ENCODE measurements around the gene LYVE1. TPM values are rescaled to one million over a fixed set of nuclear protein-coding genes. Genes with fewer than 3 reads are reported as not detected.

Gene LYVE1
- total and polyA plus RNA-seq, 2 of the 13 experiments (the other 11 are each of a cell fraction or from before 2014, with no cell fraction given): 1.2 to 1.4 TPM

DNA sequence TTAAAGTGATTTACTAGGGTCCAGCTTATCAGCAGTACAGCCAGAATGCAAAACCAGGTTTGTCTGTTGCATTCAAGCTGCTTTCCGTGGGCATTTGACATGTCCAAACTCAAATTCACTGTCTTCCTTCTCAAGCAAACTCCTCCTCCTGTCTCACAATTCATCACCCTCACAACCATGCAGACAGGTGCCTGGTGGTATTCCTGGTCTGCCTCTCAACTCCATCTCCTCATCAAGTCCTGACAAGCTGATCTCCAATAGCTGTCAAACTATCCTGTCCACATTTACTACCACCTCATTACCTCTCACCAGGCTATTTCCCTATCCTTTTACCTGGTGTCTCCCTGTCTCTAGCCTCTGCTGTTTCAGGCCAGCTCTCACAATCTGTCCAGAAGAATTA is 49.1 kb upstream of the LYVE1 start:
- FAIRE-seq (no peak), DNase-seq (ENCODE audit: low spot score) (no peak), ATAC-seq (no peak)
- Histone ChIP-seq H3K4me1 (ENCODE audit: insufficient read depth, low read length) (no peaks in the 10 kb centered on the region), H3K4me3 (replicated peaks in 1 of 3; ENCODE audit: insufficient read depth in 1 of 3, low read depth in 2 of 3, low read length in 3 of 3) (no peak overlapping the region), H3K9me3 (ENCODE audit: low read length) (no peaks in the 10 kb centered on the region), H3K27ac (ENCODE audit: extremely low read length, insufficient read depth, low read length) (no peak overlapping the region), H2AFZ (ENCODE audit: low read length) (no peak overlapping the region), H4K20me1 (ENCODE audit: insufficient read depth, low read length) (no peaks in the 10 kb centered on the region), H3K79me2 (ENCODE audit: insufficient read depth, low read length) (no peaks in the 10 kb centered on the region), H3K36me3 (replicated peaks in 1 of 2; ENCODE audit: control insufficient read depth in 1 of 2, insufficient read depth in 2 of 2, low read length in 2 of 2) (no peaks in the 10 kb centered on the region), H3K27me3 (ENCODE audit: control insufficient read depth in 1 of 2, insufficient read depth in 2 of 2, low read length in 2 of 2) (no peaks in the 10 kb centered on the region; a peak in 2 of 5 replicates), H3K4me2 (ENCODE audit: low read depth, low read length) (no peak overlapping the region), H3K9ac (ENCODE audit: insufficient read depth, low read depth, low read length) (no peak overlapping the region)
- ChIA-PET CTCF (ENCODE audit: low intra/inter-chr PET ratio, low total read pairs) (no interaction called here), POLR2A (interaction anchor here (0.7 kb wide), 1 partner anchor 42 kb away, joined by 3 read pairs; no protein-coding TSS in a partner anchor)
- no peak for TF ChIP-seq ZNF432 (CRISPR knock-in tag; IDR thresholded peaks at IDR 0.05; ENCODE audit: borderline replicate concordance)
- no peak for TF ChIP-seq ZNF160 (CRISPR knock-in tag; IDR thresholded peaks at IDR 0.05)
- no peak for TF ChIP-seq ADNP (CRISPR knock-in tag; IDR thresholded peaks at IDR 0.05)
- no peak for TF ChIP-seq KDM6A (CRISPR knock-in tag; IDR thresholded peaks at IDR 0.05; ENCODE audit: low read depth)
- no peak for TF ChIP-seq ZNF17 (CRISPR knock-in tag; IDR thresholded peaks at IDR 0.05)
- TF ChIP-seq, protein P1, sequence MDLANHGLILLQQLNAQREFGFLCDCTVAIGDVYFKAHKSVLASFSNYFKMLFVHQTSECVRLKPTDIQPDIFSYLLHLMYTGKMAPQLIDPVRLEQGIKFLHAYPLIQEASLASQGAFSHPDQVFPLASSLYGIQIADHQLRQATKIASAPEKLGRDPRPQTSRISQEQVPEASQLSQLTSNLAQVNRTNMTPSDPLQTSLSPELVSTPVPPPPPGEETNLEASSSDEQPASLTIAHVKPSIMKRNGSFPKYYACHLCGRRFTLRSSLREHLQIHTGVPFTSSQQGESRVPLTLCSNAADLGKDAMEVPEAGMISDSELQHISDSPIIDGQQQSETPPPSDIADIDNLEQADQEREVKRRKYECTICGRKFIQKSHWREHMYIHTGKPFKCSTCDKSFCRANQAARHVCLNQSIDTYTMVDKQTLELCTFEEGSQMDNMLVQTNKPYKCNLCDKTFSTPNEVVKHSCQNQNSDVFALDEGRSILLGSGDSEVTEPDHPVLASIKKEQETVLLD (CRISPR knock-in tag; IDR thresholded peaks at IDR 0.05; ENCODE audit: low read depth): no peak
- TF ChIP-seq PTBP1 (IDR thresholded peaks at IDR 0.05; ENCODE audit: low read depth, low read length, poor library complexity, severe bottlenecking): no peak
- no peak for TF ChIP-seq MIER2 (CRISPR knock-in tag; IDR thresholded peaks at IDR 0.05)
- TF ChIP-seq, protein P2, sequence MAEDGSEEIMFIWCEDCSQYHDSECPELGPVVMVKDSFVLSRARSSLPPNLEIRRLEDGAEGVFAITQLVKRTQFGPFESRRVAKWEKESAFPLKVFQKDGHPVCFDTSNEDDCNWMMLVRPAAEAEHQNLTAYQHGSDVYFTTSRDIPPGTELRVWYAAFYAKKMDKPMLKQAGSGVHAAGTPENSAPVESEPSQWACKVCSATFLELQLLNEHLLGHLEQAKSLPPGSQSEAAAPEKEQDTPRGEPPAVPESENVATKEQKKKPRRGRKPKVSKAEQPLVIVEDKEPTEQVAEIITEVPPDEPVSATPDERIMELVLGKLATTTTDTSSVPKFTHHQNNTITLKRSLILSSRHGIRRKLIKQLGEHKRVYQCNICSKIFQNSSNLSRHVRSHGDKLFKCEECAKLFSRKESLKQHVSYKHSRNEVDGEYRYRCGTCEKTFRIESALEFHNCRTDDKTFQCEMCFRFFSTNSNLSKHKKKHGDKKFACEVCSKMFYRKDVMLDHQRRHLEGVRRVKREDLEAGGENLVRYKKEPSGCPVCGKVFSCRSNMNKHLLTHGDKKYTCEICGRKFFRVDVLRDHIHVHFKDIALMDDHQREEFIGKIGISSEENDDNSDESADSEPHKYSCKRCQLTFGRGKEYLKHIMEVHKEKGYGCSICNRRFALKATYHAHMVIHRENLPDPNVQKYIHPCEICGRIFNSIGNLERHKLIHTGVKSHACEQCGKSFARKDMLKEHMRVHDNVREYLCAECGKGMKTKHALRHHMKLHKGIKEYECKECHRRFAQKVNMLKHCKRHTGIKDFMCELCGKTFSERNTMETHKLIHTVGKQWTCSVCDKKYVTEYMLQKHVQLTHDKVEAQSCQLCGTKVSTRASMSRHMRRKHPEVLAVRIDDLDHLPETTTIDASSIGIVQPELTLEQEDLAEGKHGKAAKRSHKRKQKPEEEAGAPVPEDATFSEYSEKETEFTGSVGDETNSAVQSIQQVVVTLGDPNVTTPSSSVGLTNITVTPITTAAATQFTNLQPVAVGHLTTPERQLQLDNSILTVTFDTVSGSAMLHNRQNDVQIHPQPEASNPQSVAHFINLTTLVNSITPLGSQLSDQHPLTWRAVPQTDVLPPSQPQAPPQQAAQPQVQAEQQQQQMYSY (CRISPR knock-in tag; IDR thresholded peaks at IDR 0.05): no peak
- TF ChIP-seq HOXA5 (CRISPR knock-in tag; IDR thresholded peaks at IDR 0.05): no peak
- BruUV-seq (replicated peaks): no TSS peak
- intact Hi-C loops (cut with micrococcal nuclease; ENCODE audit: unreplicated experiment) (no loop called here), in situ Hi-C loops (cut with HindIII; ENCODE audit: extremely low pct_ligation_motif_present, low pct_unique_long_range_greater_than_20kb) (no loop called here)
- 0% methylated on average over 1 of the region's 1 CpG for WGBS (ENCODE audit: low lambda C conversion rate)

All from HepG2 (cell line).